Uterus (tissue), 2 donors: Measurements from ENCODE around the gene PAM.

Experiments used
- CTCF ChIP-seq, 4 experiments: fragments of 200-600 bp in 2 of 4; fragments of 450-650 bp in 2 of 4; sonication (generic) in 2 of 4; IDR thresholded peaks; one replicate each; pipeline ENCODE4 v1.5.1; 2016 to 2019; ENCODE audit warnings: antibody characterized with exemption in 4 of 4, mild to moderate bottlenecking in 2 of 4, moderate library complexity in 1 of 4
- POLR2A ChIP-seq, 2 donors: fragments of 450-650 bp; IDR thresholded peaks; one replicate each; pipeline ENCODE4 v1.6.1; 2016; ENCODE audit warnings: antibody characterized with exemption in 2 of 2, mild to moderate bottlenecking in 1 of 2, moderate library complexity in 1 of 2

GRCh38 chr5:102961671-102962070, 206.6 kb downstream of the PAM start:
- TF ChIP-seq CTCF (IDR thresholded peaks at IDR 0.05) (no peak), POLR2A (IDR thresholded peaks at IDR 0.05) (no peak)
